Measurements from ENCODE around the gene ANGEL1. TPM values are rescaled to one million over a fixed set of nuclear protein-coding genes. Genes with fewer than 3 reads are reported as not detected.

The ANGEL1 gene
- polyA plus RNA-seq, 1 experiment = 16.8 TPM

DNA sequence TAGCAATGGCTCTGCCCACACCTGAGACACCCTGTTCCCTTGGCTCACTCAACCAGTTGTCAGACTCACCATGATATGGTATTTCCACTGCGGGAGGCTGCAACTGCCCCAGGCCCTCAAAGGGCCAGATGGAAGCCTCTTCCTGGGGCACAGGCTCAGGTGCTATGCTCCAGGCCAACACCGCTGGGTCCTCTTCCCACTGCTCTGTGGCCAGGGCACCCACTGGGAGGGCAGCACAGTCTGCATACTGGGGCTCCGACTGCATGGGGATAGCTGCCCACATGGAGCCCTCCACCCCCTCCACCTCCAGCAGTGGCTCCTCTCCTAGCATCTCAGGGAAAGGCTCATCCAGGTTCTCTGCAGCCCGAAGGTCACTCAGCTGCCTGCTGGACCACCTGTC, 3.7 kb downstream of the ANGEL1 start:
- CTCF ChIA-PET = interaction anchor here (4.5 kb wide), 1 partner anchor 25 kb away, joined by 26 read pairs; no protein-coding TSS in a partner anchor
- peaks cover 12% of the 10 kb centered on the region for H3K36me3 ChIP-seq (ENCODE audit: control insufficient read depth, insufficient read depth, low read length)
- TF ChIP-seq, protein P1, sequence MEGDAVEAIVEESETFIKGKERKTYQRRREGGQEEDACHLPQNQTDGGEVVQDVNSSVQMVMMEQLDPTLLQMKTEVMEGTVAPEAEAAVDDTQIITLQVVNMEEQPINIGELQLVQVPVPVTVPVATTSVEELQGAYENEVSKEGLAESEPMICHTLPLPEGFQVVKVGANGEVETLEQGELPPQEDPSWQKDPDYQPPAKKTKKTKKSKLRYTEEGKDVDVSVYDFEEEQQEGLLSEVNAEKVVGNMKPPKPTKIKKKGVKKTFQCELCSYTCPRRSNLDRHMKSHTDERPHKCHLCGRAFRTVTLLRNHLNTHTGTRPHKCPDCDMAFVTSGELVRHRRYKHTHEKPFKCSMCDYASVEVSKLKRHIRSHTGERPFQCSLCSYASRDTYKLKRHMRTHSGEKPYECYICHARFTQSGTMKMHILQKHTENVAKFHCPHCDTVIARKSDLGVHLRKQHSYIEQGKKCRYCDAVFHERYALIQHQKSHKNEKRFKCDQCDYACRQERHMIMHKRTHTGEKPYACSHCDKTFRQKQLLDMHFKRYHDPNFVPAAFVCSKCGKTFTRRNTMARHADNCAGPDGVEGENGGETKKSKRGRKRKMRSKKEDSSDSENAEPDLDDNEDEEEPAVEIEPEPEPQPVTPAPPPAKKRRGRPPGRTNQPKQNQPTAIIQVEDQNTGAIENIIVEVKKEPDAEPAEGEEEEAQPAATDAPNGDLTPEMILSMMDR (IDR thresholded peaks at IDR 0.05; ENCODE audit: insufficient read depth, low read depth, low read length) = no peak
- no peak overlapping the region for H3K4me3 ChIP-seq (ENCODE audit: low read depth, low read length)
- no peak for DNase-seq (ENCODE audit: low read depth)
- H3K27me3 ChIP-seq (ENCODE audit: control insufficient read depth, insufficient read depth, low read length) = no peaks in the 10 kb centered on the region
- POLR2A ChIA-PET = no interaction called here

DNA sequence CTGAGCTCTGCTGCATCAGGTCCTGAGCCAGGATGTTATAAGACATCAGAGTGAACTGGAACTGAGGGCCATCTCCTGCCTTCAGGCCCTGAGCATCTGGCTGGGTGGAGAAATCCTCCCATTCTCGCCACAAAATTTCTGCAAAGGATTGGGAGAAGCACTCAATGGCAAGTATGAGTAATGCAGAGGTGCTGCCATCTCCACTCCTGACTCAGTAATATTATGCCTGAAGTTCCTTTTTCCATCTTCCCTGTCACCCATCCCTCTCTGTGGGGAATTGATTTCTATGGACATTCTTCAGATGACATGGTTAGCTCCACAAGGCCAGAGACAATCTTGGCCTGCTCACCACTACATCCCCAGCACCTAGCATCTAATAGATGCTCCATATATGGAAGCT, 4.7 kb downstream of the ANGEL1 start:
- ChIA-PET CTCF (interaction anchor here (1.8 kb wide), 1 partner anchor 98 kb away, joined by 12 read pairs; no protein-coding TSS in a partner anchor), POLR2A (no interaction called here)
- no peak overlapping the region for H3K4me3 ChIP-seq (ENCODE audit: low read depth, low read length)
- H3K27me3 ChIP-seq (ENCODE audit: control insufficient read depth, insufficient read depth, low read length) = no peaks in the 10 kb centered on the region
- peaks cover 16% of the 10 kb centered on the region for H3K36me3 ChIP-seq (ENCODE audit: control insufficient read depth, insufficient read depth, low read length)
- no peak for DNase-seq (ENCODE audit: low read depth)
- TF ChIP-seq, protein P1 (IDR thresholded peaks at IDR 0.05; ENCODE audit: insufficient read depth, low read depth, low read length) = no peak

DNA sequence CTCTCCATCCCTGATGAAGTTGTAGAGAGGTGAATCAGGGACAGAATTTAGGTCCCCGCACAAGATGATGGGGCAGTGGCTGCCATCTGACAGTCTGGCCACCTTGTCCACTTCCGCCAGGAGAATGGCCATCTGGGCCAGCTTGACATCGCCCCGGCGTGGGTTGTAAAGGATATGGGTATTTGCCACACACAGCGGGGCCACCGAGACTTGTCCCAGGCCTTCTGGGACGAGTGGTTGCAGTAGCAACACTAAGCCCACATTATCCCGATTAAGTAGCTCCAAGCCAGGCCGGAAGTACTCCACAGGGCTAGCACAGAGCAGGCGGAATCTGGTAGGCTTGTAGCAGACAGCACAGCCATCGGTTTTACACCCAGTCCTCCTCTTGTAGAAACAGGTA, 6.2 kb downstream of the ANGEL1 start:
- TF ChIP-seq, protein P1 (IDR thresholded peaks at IDR 0.05; ENCODE audit: insufficient read depth, low read depth, low read length) = no peak
- H3K27me3 ChIP-seq (ENCODE audit: control insufficient read depth, insufficient read depth, low read length) = no peaks in the 10 kb centered on the region
- no peak overlapping the region for H3K4me3 ChIP-seq (ENCODE audit: low read depth, low read length)
- CTCF ChIA-PET = interaction anchor here (1.5 to 1.8 kb wide), 2 partner anchors 22 to 96 kb away, joined by 4 to 12 read pairs; no protein-coding TSS in a partner anchor
- peaks cover 17% of the 10 kb centered on the region for H3K36me3 ChIP-seq (ENCODE audit: control insufficient read depth, insufficient read depth, low read length)
- POLR2A ChIA-PET = no interaction called here
- no peak for DNase-seq (ENCODE audit: low read depth)

DNA sequence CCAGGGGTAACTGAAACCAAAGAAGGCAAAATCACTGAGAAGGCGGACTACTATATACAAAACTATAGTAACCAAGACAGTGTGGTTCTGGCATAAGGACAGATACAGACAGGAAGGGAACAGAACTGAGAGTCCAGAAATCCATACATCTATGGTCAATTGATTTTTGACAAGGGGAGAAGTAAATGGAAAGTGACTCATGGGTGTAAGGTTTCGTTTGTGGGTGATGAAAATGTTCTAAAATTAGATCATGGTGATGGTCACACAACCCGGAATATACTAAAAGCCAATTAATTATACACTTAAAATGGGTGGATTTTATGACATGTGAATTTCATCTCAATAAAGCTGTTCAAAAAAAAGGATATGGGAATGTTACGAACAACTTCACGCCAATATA, 18.7 kb downstream of the ANGEL1 start:
- TF ChIP-seq, protein P1 (IDR thresholded peaks at IDR 0.05; ENCODE audit: insufficient read depth, low read depth, low read length) = no peak
- no peak for DNase-seq (ENCODE audit: low read depth)
- no peaks in the 10 kb centered on the region for H3K27me3 ChIP-seq (ENCODE audit: control insufficient read depth, insufficient read depth, low read length)
- CTCF ChIA-PET = no interaction called here
- POLR2A ChIA-PET = no interaction called here
- peaks cover 8% of the 10 kb centered on the region; the same call in 1 of the 2 replicates for H3K36me3 ChIP-seq (ENCODE audit: control insufficient read depth, insufficient read depth, low read length)
- H3K4me3 ChIP-seq (ENCODE audit: low read depth, low read length) = no peak overlapping the region

DNA sequence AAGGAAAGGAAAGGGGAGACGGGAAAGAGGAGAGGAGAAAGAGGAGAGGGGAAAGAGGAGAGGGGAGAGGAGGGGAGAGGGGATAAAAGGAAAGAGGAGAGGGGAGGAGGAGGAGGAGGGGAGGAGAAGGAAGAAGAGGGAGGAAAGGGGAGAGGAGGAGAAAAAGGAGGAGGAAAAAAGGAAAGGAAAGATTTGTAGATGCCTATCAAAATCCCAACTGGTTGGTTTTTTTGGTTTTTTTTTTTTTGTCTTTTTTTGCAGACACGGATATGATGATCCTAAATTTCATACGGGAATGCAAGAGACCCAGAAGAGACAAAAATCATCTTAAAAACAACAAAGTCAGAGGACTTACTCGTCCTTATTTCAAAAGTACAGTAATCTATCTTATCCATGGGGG, 19.4 kb downstream of the ANGEL1 start:
- peaks cover 7% of the 10 kb centered on the region; the same call in 1 of the 2 replicates for H3K36me3 ChIP-seq (ENCODE audit: control insufficient read depth, insufficient read depth, low read length)
- ChIA-PET CTCF (no interaction called here), POLR2A (no interaction called here)
- TF ChIP-seq, protein P1 (IDR thresholded peaks at IDR 0.05; ENCODE audit: insufficient read depth, low read depth, low read length) = no peak
- H3K27me3 ChIP-seq (ENCODE audit: control insufficient read depth, insufficient read depth, low read length) = no peaks in the 10 kb centered on the region
- no peak for DNase-seq (ENCODE audit: low read depth)
- no peak overlapping the region for H3K4me3 ChIP-seq (ENCODE audit: low read depth, low read length)
